22Rv1 (cell line): ENCODE measurements around the gene KCNJ9.
A peak's percentile ranks its signal among the peaks of the same experiment; 100 is the strongest.
"Not testable (repeated sequence)": the region's sequence is repeated elsewhere in the genome, so short reads cannot be mapped to it uniquely, and the experiment has no call there.

Source experiments
- H3K27ac ChIP-seq: fragments of 450-650 bp; 2 replicates; pipeline ENCODE4 v1.5.1; 2017
- CTCF ChIP-seq: fragments of 450-650 bp; IDR thresholded peaks from 2 replicates; pipeline ENCODE4 v1.5.1; 2017; ENCODE audit warnings: mild to moderate bottlenecking
- ZFX ChIP-seq: fragments of 450-650 bp; IDR thresholded peaks from 2 replicates; pipeline ENCODE4 v1.6.1; 2017; ENCODE audit warnings: antibody characterized with exemption, borderline replicate concordance

Gene KCNJ9

GRCh38 chr1:160121388-160121787, 40.0 kb downstream of the KCNJ9 start:
- H3K27ac ChIP-seq: no peak overlapping the region
- no peak for TF ChIP-seq ZFX

- no peak overlapping the region for H3K27ac ChIP-seq
- TF ChIP-seq ZFX (no peak), CTCF (no peak)
These were observed 41.7 kb downstream of the KCNJ9 start for GRCh38 chr1:160122978-160123495.

GRCh38 chr1:160123726-160124125, 42.4 kb downstream of the KCNJ9 start:
- no peak for TF ChIP-seq CTCF
- no peak for TF ChIP-seq ZFX
- H3K27ac ChIP-seq: no peak overlapping the region

- TF ChIP-seq ZFX (no peak), CTCF (peak; percentile 23; the same call in 1 of the 2 replicates)
These were observed 43.6 kb downstream of the KCNJ9 start for GRCh38 chr1:160124705-160125478.

GRCh38 chr1:160125746-160126145, 44.4 kb downstream of the KCNJ9 start:
- H3K27ac ChIP-seq: no peak overlapping the region
- TF ChIP-seq CTCF (no peak), ZFX (no peak)

More at GRCh38 chr1:160124705-160125478, 43.6 kb downstream of the KCNJ9 start:
- H3K27ac ChIP-seq: no peak overlapping the region

- not testable (repeated sequence) for H3K27ac ChIP-seq
These were observed 45.0 kb downstream of the KCNJ9 start for GRCh38 chr1:160126342-160126741.

GRCh38 chr1:160127381-160127780, 46.0 kb downstream of the KCNJ9 start:
- TF ChIP-seq CTCF (no peak), ZFX (no peak)
- no peak overlapping the region for H3K27ac ChIP-seq

GRCh38 chr1:160127865-160128523, 46.7 kb downstream of the KCNJ9 start:
- H3K27ac ChIP-seq: no peak overlapping the region
- TF ChIP-seq ZFX: no peak
- no peak for TF ChIP-seq CTCF
